ENCODE results near the gene COL1A1.
A peak's percentile ranks its signal among the peaks of the same experiment; 100 is the strongest.

Gene COL1A1

GRCh38 chr17:50199803-50200456 lies 1.5 kb downstream of the COL1A1 start:
- peak; percentile 91 for DNase-seq (ENCODE audit: low read depth, low spot score)

- DNase-seq (ENCODE audit: low read depth, low spot score) = no peak
Observed at GRCh38 chr17:50199211-50199802, 2.1 kb downstream of the COL1A1 start.

- peak; percentile 75 for DNase-seq (ENCODE audit: low read depth, low spot score)
Observed at GRCh38 chr17:50198026-50198669, 3.3 kb downstream of the COL1A1 start.

GRCh38 chr17:50196826-50197225 lies 4.6 kb downstream of the COL1A1 start:
- no peak for DNase-seq (ENCODE audit: low read depth, low spot score)

- no peak for DNase-seq (ENCODE audit: low read depth, low spot score)
Observed at GRCh38 chr17:50196036-50196435, 5.4 kb downstream of the COL1A1 start.

GRCh38 chr17:50194934-50195865 lies 6.2 kb downstream of the COL1A1 start:
- DNase-seq (ENCODE audit: low read depth, low spot score) = no peak

GRCh38 chr17:50194140-50194933 lies 7.1 kb downstream of the COL1A1 start:
- DNase-seq (ENCODE audit: low read depth, low spot score) = no peak

GRCh38 chr17:50192618-50193291 lies 8.7 kb downstream of the COL1A1 start:
- DNase-seq (ENCODE audit: low read depth, low spot score) = no peak

GRCh38 chr17:50192144-50192617 lies 9.2 kb downstream of the COL1A1 start:
- no peak for DNase-seq (ENCODE audit: low read depth, low spot score)

GRCh38 chr17:50191359-50192143 lies 9.9 kb downstream of the COL1A1 start:
- DNase-seq (ENCODE audit: low read depth, low spot score) = no peak

- DNase-seq (ENCODE audit: low read depth, low spot score) = no peak
Observed at GRCh38 chr17:50190603-50191358, 10.7 kb downstream of the COL1A1 start.

GRCh38 chr17:50190293-50190602 lies 11.2 kb downstream of the COL1A1 start:
- DNase-seq (ENCODE audit: low read depth, low spot score) = no peak

GRCh38 chr17:50189550-50190292 lies 11.7 kb downstream of the COL1A1 start:
- no peak for DNase-seq (ENCODE audit: low read depth, low spot score)

- DNase-seq (ENCODE audit: low read depth, low spot score) = no peak
Observed at GRCh38 chr17:50188921-50189549, 12.4 kb downstream of the COL1A1 start.

GRCh38 chr17:50188531-50188920 lies 12.9 kb downstream of the COL1A1 start:
- no peak for DNase-seq (ENCODE audit: low read depth, low spot score)

GRCh38 chr17:50187751-50188530 lies 13.5 kb downstream of the COL1A1 start:
- no peak for DNase-seq (ENCODE audit: low read depth, low spot score)

- no peak for DNase-seq (ENCODE audit: low read depth, low spot score)
Observed at GRCh38 chr17:50187394-50187725, 14.1 kb downstream of the COL1A1 start.

Data from ELF-1 (cell line).